Vagina (tissue), 2 donors: ENCODE data around the gene FRMD1. TPM values are rescaled to one million over a fixed set of nuclear protein-coding genes. Genes with fewer than 3 reads are reported as not detected.

Experiments used
- DNase-seq, 2 donors: peaks; one replicate each; pipeline ENCODE4 v3.0.0-alpha.2; 2017; ENCODE audit errors: extremely low spot score in 2 of 2
- H3K27ac ChIP-seq: fragments of 200-600 bp; sonication (generic); one replicate; pipeline ENCODE4 v1.5.1; 2019
- H3K27me3 ChIP-seq: fragments of 200-600 bp; sonication (generic); one replicate; pipeline ENCODE4 v1.5.1; 2019
- H3K36me3 ChIP-seq, 2 donors: fragments of 200-600 bp; sonication (generic); one replicate each; pipeline ENCODE4 v1.5.1; 2017 to 2019
- H3K4me1 ChIP-seq: fragments of 200-600 bp; sonication (generic); one replicate; pipeline ENCODE4 v1.5.1; 2019
- H3K4me3 ChIP-seq, 2 donors: fragments of 200-600 bp; sonication (generic); 1 replicate in 1 of 2; 2 replicates in 1 of 2; pipeline ENCODE4 v1.5.1; 2016 to 2019
- H3K9me3 ChIP-seq: fragments of 200-600 bp; sonication (generic); one replicate; pipeline ENCODE4 v1.5.1; 2019
- CTCF ChIP-seq, 3 experiments: fragments of 450-650 bp in 2 of 3; fragments of 200-600 bp in 1 of 3; sonication (generic) in 1 of 3; IDR thresholded peaks; one replicate each; pipeline ENCODE4 v1.5.1; 2017 to 2019; ENCODE audit warnings: antibody characterized with exemption in 3 of 3, mild to moderate bottlenecking in 2 of 3, moderate library complexity in 2 of 3
- POLR2A ChIP-seq, 2 donors: fragments of 450-650 bp; IDR thresholded peaks; one replicate each; pipeline ENCODE4 v1.6.1; 2017; ENCODE audit warnings: antibody characterized with exemption in 2 of 2, mild to moderate bottlenecking in 2 of 2, moderate library complexity in 2 of 2
- POLR2AphosphoS5 ChIP-seq, 2 donors: sonication (generic); formaldehyde crosslinking; IDR thresholded peaks; one replicate each; pipeline ENCODE4 v1.9.0; 2017; ENCODE audit warnings: antibody characterized with exemption in 2 of 2, mild to moderate bottlenecking in 2 of 2, low read depth in 1 of 2; ENCODE audit not compliant: insufficient read depth in 1 of 2
- intact Hi-C: fragments of 100-400 bp; cut with DNase I; formaldehyde crosslinking; loops from one replicate; pipeline ENCODE4 v1.15.1; 2023
- total RNA-seq: library from RNA; depleted of rRNA; stranded (reverse); fragments of >200 nt; gene quantifications from one replicate; pipeline ENCODE4 v1.2.3, GENCODE V29; 2016

The FRMD1 gene
- total RNA-seq, 1 donor from 2014 or later = not detected

- Histone ChIP-seq H3K4me1 (peaks cover 7% of the 10 kb centered on the region), H3K36me3 (no peaks in the 10 kb centered on the region), H3K4me3 (no peak overlapping the region), H3K27ac (no peak overlapping the region), H3K27me3 (no peaks in the 10 kb centered on the region), H3K9me3 (no peaks in the 10 kb centered on the region)
- TF ChIP-seq POLR2A (IDR thresholded peaks at IDR 0.05) = no peak
- TF ChIP-seq POLR2AphosphoS5 (IDR thresholded peaks at IDR 0.05; ENCODE audit: insufficient read depth in 1 of 2, low read depth in 1 of 2) = no peak
- no peak for TF ChIP-seq CTCF (IDR thresholded peaks at IDR 0.05)
- intact Hi-C loops = no loop called here
- DNase-seq = no peak
Observed at GRCh38 chr6:168105813-168106632, 27.0 kb upstream of the FRMD1 start.

- Histone ChIP-seq H3K27me3 (no peaks in the 10 kb centered on the region), H3K27ac (no peak overlapping the region), H3K4me1 (peaks cover 10% of the 10 kb centered on the region), H3K36me3 (no peaks in the 10 kb centered on the region), H3K9me3 (no peaks in the 10 kb centered on the region), H3K4me3 (no peak overlapping the region)
- TF ChIP-seq CTCF (IDR thresholded peaks at IDR 0.05) (no peak), POLR2AphosphoS5 (IDR thresholded peaks at IDR 0.05; ENCODE audit: insufficient read depth in 1 of 2, low read depth in 1 of 2) (no peak), POLR2A (IDR thresholded peaks at IDR 0.05) (no peak)
- DNase-seq = no peak
- intact Hi-C loops = no loop called here
Observed at GRCh38 chr6:168104636-168105035, 25.6 kb upstream of the FRMD1 start.

GRCh38 chr6:168103050-168103830 is 24.2 kb upstream of the FRMD1 start:
- Histone ChIP-seq H3K9me3 (no peaks in the 10 kb centered on the region), H3K27ac (no peak overlapping the region), H3K36me3 (no peaks in the 10 kb centered on the region), H3K4me1 (peaks cover 10% of the 10 kb centered on the region), H3K27me3 (no peaks in the 10 kb centered on the region), H3K4me3 (no peak overlapping the region)
- intact Hi-C loops = no loop called here
- TF ChIP-seq CTCF (IDR thresholded peaks at IDR 0.05) = no peak
- no peak for TF ChIP-seq POLR2A (IDR thresholded peaks at IDR 0.05)
- no peak for TF ChIP-seq POLR2AphosphoS5 (IDR thresholded peaks at IDR 0.05; ENCODE audit: insufficient read depth in 1 of 2, low read depth in 1 of 2)
- no peak for DNase-seq

GRCh38 chr6:168102315-168102985 is 23.4 kb upstream of the FRMD1 start:
- DNase-seq = no peak
- intact Hi-C loops = no loop called here
- no peak overlapping the region for H3K4me3 ChIP-seq
- H3K36me3 ChIP-seq = no peaks in the 10 kb centered on the region
- TF ChIP-seq POLR2A (IDR thresholded peaks at IDR 0.05) (no peak), POLR2AphosphoS5 (IDR thresholded peaks at IDR 0.05; ENCODE audit: insufficient read depth in 1 of 2, low read depth in 1 of 2) (no peak), CTCF (IDR thresholded peaks at IDR 0.05) (no peak)
- no peaks in the 10 kb centered on the region for H3K27me3 ChIP-seq
- no peaks in the 10 kb centered on the region for H3K9me3 ChIP-seq
- H3K27ac ChIP-seq = no peak overlapping the region
- peaks cover 10% of the 10 kb centered on the region for H3K4me1 ChIP-seq
